NT2/D1 (cell line): ENCODE results near the gene KLHDC10.
"Not testable (repeated sequence)": the region's sequence is repeated elsewhere in the genome, so short reads cannot be mapped to it uniquely, and the experiment has no call there.

Experiments used
- YY1 ChIP-seq: IDR thresholded peaks from 2 replicates; pipeline ENCODE4 v1.6.1; 2011; ENCODE audit not compliant: insufficient read length, insufficient read depth
- ZNF274 ChIP-seq: IDR thresholded peaks from 2 replicates; pipeline ENCODE4 v1.6.1; 2011; ENCODE audit warnings: mild to moderate bottlenecking, low read depth, low read length

DNA sequence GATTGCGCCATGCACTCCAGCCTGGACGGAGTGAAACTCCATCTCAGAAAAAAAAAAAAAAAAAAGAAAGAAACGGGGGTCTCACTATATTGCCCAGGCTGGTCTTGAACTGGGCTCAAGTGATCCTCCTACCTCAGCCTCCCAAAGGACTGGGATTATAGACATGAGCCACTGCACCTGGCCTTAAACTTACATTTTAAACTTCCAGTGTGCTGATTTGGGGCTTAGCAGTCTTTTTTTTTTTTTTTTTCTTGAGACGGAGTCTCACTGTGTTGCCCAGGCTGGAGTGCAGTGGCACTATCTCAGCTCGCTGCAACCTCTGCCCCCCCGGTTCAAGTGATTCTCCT is 5.8 kb upstream of the KLHDC10 start:
- TF ChIP-seq YY1, ZNF274: not testable (repeated sequence)
